AG04449 (cell line): Measurements from ENCODE around the gene FBXL13.

Source experiments
- CTCF ChIA-PET: fragments of 350-600 bp; formaldehyde crosslinking; extraction: SDS; loops from one replicate; lab custom pipeline; 2021; ENCODE audit warnings: antibody characterized with exemption; lab: Yijun Ruan, JAX
- POLR2A ChIA-PET: fragments of 400-600, 350-600 bp; formaldehyde crosslinking; extraction: SDS; loops from one replicate; lab custom pipeline; 2020; ENCODE audit warnings: antibody characterized with exemption, inconsistent platforms; lab: Yijun Ruan, JAX
- DNase-seq: peaks from one replicate; pipeline ENCODE4 v3.0.0-alpha.2; 2010; ENCODE audit warnings: low read depth, low spot score
- H3K4me3 ChIP-seq: 2 replicates; pipeline ENCODE4 v1.5.1; 2011; ENCODE audit warnings: low read depth, mild to moderate bottlenecking, control low read depth, low read length
- TF ChIP-seq, protein P1 (sequence below): IDR thresholded peaks from one replicate; pipeline ENCODE4 v1.5.1; 2011; ENCODE audit warnings: mild to moderate bottlenecking, moderate library complexity, low read length, control low read depth, inconsistent platforms; ENCODE audit not compliant: insufficient read depth; ENCODE audit errors: missing control alignments

The FBXL13 gene

DNA sequence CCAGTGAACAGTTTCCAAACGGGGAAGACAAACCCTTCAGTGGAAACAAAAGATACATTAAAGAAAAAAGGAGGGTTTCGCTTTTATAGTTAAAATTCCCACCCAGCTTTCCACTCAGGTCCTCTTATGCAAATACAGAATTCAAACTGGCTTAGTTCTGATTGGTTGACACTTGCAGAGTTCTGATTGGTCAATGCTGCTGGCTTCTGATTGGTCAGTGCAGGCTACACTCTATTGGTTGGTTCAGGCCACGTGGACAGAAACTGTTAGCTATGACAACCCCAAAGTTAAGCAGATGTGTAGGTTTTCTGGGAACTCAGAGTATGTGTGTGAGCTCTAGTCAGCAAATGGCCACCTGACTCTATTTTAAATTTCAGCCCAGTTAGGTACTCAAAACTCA lies 80.0 kb downstream of the FBXL13 start:
- CTCF ChIA-PET, result no interaction called here
- POLR2A ChIA-PET, result no interaction called here
- TF ChIP-seq, protein P1, sequence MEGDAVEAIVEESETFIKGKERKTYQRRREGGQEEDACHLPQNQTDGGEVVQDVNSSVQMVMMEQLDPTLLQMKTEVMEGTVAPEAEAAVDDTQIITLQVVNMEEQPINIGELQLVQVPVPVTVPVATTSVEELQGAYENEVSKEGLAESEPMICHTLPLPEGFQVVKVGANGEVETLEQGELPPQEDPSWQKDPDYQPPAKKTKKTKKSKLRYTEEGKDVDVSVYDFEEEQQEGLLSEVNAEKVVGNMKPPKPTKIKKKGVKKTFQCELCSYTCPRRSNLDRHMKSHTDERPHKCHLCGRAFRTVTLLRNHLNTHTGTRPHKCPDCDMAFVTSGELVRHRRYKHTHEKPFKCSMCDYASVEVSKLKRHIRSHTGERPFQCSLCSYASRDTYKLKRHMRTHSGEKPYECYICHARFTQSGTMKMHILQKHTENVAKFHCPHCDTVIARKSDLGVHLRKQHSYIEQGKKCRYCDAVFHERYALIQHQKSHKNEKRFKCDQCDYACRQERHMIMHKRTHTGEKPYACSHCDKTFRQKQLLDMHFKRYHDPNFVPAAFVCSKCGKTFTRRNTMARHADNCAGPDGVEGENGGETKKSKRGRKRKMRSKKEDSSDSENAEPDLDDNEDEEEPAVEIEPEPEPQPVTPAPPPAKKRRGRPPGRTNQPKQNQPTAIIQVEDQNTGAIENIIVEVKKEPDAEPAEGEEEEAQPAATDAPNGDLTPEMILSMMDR, result no peak
- H3K4me3 ChIP-seq, result no peak overlapping the region
- no peak for DNase-seq

DNA sequence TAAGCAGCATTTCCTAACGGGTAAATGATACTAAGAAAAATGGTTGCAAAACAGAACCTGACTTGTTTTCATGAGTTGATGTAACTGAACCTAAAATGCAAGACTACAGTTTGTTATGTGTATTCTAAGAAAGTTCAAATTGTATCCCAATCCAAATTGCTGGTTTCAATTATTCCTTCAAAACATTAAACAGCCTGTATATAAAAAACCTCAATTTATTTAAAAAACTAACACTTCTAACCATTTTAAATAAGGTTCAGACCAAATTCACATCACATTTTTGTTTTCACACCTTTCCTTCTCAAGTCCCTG lies 80.9 kb downstream of the FBXL13 start:
- TF ChIP-seq, protein P1, result no peak
- no peak for DNase-seq
- CTCF ChIA-PET, result no interaction called here

DNA sequence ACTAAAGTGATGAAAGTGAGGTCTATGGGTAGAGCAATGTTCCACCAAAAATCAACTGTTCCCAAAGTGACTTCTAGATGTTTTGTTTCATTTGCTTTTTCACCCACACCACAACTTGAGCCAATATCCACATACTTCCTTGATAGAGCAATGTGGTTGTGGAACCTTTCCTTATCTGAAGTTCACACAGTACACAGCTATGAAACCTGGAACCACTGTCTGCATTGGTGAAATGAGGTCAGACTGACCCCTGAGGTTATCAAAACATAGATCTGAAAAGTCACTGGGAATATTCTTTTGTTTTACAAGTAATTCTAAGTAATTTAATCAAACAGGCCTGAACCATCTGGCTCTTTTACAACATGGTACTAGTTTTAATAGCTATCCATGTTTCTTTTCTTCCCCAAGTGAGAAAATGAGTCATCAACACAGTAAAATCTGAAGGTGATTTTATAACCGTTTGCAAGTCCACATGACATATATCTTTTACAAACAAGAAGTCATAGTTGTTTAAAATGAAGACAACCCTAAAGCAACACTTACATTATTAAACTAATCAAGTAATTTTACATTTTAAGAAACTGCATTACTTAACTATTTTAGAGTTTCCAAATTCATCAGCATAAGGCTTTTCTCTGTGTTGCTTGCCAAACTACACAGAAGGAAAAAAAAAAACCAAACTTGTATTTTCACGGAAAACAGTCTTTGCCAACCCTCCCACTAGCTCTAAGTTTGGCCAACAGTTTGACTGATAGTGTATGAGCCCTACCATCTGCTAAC lies 81.5 kb downstream of the FBXL13 start:
- ChIA-PET CTCF (no interaction called here), POLR2A (interaction anchor here (0.7 kb wide), 1 partner anchor 161 kb away, joined by 3 read pairs; no protein-coding TSS in a partner anchor)

More for the DNA sequence above, 80.9 kb downstream of the FBXL13 start:
- POLR2A ChIA-PET, result no interaction called here
- no peak overlapping the region for H3K4me3 ChIP-seq

DNA sequence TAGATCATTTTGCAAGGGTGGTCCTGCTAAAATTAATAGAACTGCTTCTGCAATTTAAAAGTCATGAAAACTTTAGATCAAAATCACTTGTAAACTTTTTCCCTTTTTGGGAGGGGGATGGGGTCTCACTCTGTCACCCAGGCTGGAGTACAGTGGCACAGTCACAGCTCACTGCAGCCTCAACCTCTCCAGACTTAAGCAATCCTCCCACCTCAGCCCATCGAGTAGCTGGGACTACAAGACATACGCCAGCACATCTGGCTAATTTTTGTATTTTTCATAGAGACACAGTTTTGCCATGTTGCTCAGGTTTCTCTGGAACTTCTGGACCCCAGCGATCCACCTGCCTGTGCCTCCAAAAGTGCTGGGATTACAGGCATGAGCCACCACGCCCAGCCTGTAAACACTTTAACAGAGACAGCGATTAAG lies 82.1 kb downstream of the FBXL13 start:
- no peak for DNase-seq
- H3K4me3 ChIP-seq, result no peak overlapping the region
- TF ChIP-seq, protein P1, result no peak
- POLR2A ChIA-PET, result interaction anchor here (0.7 kb wide), 1 partner anchor 161 kb away, joined by 3 read pairs; no protein-coding TSS in a partner anchor
- CTCF ChIA-PET, result interaction anchor here (1.2 kb wide), 1 partner anchor 70 kb away, joined by 5 read pairs; no protein-coding TSS in a partner anchor

More for the DNA sequence above, 81.5 kb downstream of the FBXL13 start:
- no peak overlapping the region for H3K4me3 ChIP-seq
- DNase-seq, result peak; percentile 36
- TF ChIP-seq, protein P1, result no peak

DNA sequence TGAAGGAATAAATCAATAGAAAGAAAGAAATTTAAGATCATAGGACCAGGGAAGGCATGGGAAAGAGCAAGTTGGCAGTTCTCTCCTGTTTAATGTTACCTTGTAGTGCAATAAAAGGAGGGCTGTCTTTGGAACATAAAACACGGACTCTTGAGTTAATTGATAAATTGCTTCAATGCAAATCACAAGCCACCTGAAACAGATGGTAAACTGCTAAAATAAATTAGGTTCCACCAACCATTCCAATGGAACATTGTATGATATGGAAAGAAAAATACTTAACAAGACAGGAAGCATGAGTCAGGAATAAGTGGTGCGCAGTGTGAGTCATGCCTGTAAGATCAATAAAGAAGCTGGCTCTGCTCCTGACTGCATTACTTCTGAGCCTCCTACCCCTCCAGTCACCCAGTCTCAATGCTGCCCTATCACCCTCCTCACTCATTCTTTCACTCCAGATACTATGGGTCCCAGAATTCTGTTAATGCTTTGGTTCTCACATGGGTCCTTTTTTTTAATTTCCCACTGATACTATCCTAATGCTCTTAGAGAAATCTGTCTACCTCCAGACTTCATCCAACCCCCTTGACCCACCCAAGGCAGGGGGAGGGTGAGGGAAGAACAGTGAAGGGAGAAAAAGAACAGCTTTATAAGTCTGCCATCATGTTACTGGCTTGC lies 82.9 kb downstream of the FBXL13 start:
- peak; percentile 94 for DNase-seq
- TF ChIP-seq, protein P1, result no peak
- H3K4me3 ChIP-seq, result no peak overlapping the region
- ChIA-PET CTCF (interaction anchor here (0.8 to 1.2 kb wide), 2 partner anchors 70 kb away, joined by 3 to 5 read pairs; no protein-coding TSS in a partner anchor), POLR2A (no interaction called here)

DNA sequence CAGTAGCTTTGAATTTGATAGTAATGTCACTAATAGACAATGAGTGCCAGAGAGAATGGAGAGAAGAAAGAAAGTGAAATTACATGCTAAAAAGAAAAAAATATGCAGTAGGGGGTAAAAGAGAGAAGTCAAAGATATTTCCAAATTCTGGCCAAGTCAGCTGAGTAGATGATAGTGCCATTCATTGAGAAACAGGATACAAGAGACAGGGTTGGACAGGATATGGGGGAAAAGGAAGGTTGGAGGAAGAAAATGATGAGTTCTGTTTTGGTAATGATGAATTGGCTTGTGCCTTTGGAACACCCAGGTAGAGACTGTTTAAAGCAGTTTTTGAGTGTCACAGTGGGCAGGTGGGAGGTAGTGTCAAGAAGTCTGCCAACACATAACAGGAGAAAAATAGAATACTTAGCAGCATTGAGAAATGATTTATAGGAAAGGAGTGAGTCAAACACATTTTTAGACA lies 83.5 kb downstream of the FBXL13 start:
- no peak overlapping the region for H3K4me3 ChIP-seq
- DNase-seq, result no peak
- ChIA-PET CTCF (interaction anchor here (0.8 kb wide), 1 partner anchor 71 kb away, joined by 3 read pairs; no protein-coding TSS in a partner anchor), POLR2A (no interaction called here)
- TF ChIP-seq, protein P1, result no peak
